Right lobe of liver (tissue), 4 donors: ENCODE results near the gene CTSZ.

ENCODE experiments used
- CTCF ChIP-seq, 4 donors: fragments of 200-600 bp in 3 of 4; fragments of 450-650 bp in 1 of 4; IDR thresholded peaks; one replicate each; pipeline versions ENCODE4 v1.5.1 to v1.8.0; 2016 to 2022; ENCODE audit warnings: antibody characterized with exemption in 4 of 4, mild to moderate bottlenecking in 2 of 4
- POLR2A ChIP-seq: fragments of 450-650 bp; IDR thresholded peaks from one replicate; pipeline ENCODE4 v1.6.1; 2017; ENCODE audit warnings: antibody characterized with exemption, mild to moderate bottlenecking
- donor health status: DM: no; HTN: no; CAD: no.
- donor health status: DM: no; HTN: no; CAD: no.
- donor health status: DM: no; HTN: yes; CAD: no.

GRCh38 chr20:59020938-59021551 is 14.0 kb upstream of the CTSZ start:
- no peak for TF ChIP-seq POLR2A
- TF ChIP-seq CTCF (IDR thresholded peaks at IDR 0.05), result no peak
